ENCODE results near the gene CITED4.
A peak's percentile ranks its signal among the peaks of the same experiment; 100 is the strongest.

DNA sequence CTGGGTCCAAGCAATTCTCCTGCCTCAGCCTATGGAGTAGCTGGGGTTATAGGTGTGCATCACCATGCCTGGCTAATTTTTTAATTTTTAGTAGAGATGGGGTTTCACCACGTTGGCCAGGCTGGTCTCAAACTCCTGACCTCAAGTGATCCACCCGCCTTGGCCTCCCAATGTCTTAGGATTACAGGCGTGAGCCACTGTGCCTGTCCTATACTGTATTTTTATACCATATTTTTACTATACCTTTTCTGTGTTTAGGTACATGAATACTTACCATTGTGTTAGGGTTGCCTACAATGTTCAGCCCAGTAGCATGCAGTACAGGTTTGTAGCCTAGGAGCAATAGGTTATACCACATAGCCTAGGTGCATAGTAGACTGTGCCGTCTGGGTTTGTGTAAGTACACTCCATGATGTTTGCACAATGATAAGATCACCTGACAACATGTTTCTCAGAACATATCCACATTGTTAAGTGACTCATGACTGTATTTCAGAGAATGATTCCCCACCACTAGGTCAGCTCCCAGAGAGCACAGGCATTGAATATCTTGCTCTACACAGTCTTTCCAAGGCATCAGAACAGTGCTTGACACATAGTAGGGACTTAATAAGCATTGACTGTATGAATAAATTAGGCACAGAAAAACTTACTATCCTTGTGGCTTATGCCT, 6.0 kb upstream of the CITED4 start:
- TF ChIP-seq, protein P1, sequence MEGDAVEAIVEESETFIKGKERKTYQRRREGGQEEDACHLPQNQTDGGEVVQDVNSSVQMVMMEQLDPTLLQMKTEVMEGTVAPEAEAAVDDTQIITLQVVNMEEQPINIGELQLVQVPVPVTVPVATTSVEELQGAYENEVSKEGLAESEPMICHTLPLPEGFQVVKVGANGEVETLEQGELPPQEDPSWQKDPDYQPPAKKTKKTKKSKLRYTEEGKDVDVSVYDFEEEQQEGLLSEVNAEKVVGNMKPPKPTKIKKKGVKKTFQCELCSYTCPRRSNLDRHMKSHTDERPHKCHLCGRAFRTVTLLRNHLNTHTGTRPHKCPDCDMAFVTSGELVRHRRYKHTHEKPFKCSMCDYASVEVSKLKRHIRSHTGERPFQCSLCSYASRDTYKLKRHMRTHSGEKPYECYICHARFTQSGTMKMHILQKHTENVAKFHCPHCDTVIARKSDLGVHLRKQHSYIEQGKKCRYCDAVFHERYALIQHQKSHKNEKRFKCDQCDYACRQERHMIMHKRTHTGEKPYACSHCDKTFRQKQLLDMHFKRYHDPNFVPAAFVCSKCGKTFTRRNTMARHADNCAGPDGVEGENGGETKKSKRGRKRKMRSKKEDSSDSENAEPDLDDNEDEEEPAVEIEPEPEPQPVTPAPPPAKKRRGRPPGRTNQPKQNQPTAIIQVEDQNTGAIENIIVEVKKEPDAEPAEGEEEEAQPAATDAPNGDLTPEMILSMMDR (IDR thresholded peaks at IDR 0.05) = peak in 2 of 4 experiments; percentile 30 to 33
- TF ChIP-seq POLR2A (IDR thresholded peaks at IDR 0.05) = no peak
